GM12873 (cell line): ENCODE results near the gene KRTAP5-4.
A peak's percentile ranks its signal among the peaks of the same experiment; 100 is the strongest.

Source experiments
- CTCF ChIP-seq: IDR thresholded peaks from 2 replicates; pipeline ENCODE4 v1.5.1; 2012; ENCODE audit warnings: low read depth, mild to moderate bottlenecking, moderate library complexity, low read length, control low read depth; ENCODE audit not compliant: insufficient read depth; ENCODE audit errors: missing control alignments

Gene KRTAP5-4

GRCh38 chr11:1633864-1634263 lies 11.9 kb upstream of the KRTAP5-4 start:
- no peak for TF ChIP-seq CTCF

GRCh38 chr11:1632053-1632714 lies 10.2 kb upstream of the KRTAP5-4 start:
- no peak for TF ChIP-seq CTCF

- TF ChIP-seq CTCF, result no peak
These were observed 9.2 kb upstream of the KRTAP5-4 start for GRCh38 chr11:1631066-1631568.

- TF ChIP-seq CTCF, result no peak
These were observed 8.3 kb upstream of the KRTAP5-4 start for GRCh38 chr11:1630271-1630670.

- no peak for TF ChIP-seq CTCF
These were observed 7.6 kb upstream of the KRTAP5-4 start, which contains the start of gene KRTAP5-5 for GRCh38 chr11:1629326-1630185. TSS of gene KRTAP5-5 (plus strand) at chr11:1629775. CDS start at chr11:1629841, 66 bp downstream.

- peak; percentile 93 for TF ChIP-seq CTCF
These were observed 6.8 kb upstream of the KRTAP5-4 start for GRCh38 chr11:1628506-1629325.
